Measurements from ENCODE around the gene ATOSA. TPM values are rescaled to one million over a fixed set of nuclear protein-coding genes. Genes with fewer than 3 reads are reported as not detected.

The ATOSA gene
- total RNA-seq, 2 experiments from 2014 or later, result 34.1 to 96.8 TPM

- H4K20me1 ChIP-seq (ENCODE audit: insufficient read depth, low read length), result no peaks in the 10 kb centered on the region
- CTCF ChIA-PET (ENCODE audit: unreplicated experiment), result no interaction called here
Observed at GRCh38 chr15:52698514-52698913, 19.3 kb upstream of the ATOSA start.

GRCh38 chr15:52697051-52697450 is 17.9 kb upstream of the ATOSA start:
- Histone ChIP-seq H3K36me3 (ENCODE audit: insufficient read depth, low read length) (no peaks in the 10 kb centered on the region; the same call in 1 of the 2 replicates), H3K79me2 (ENCODE audit: insufficient read depth, low read depth, low read length) (no peaks in the 10 kb centered on the region), H3K4me3 (ENCODE audit: low read depth, low read length, poor library complexity, severe bottlenecking) (no peak overlapping the region), H3K4me1 (ENCODE audit: insufficient read depth, low read length, poor library complexity, severe bottlenecking) (peaks cover 15% of the 10 kb centered on the region), H2AFZ (ENCODE audit: low read length) (no peak overlapping the region), H3K4me2 (ENCODE audit: low read length) (no peak overlapping the region), H4K20me1 (ENCODE audit: insufficient read depth, low read length) (no peaks in the 10 kb centered on the region), H3K27ac (ENCODE audit: low read depth, low read length, poor library complexity, severe bottlenecking) (no peak overlapping the region), H3K9me3 (ENCODE audit: low read length) (no peaks in the 10 kb centered on the region), H3K9me2 (ENCODE audit: insufficient read depth, low read length) (no peaks in the 10 kb centered on the region)
- no TSS peak for BruUV-seq (replicated peaks)
- TF ChIP-seq EZH2phosphoT487 (IDR thresholded peaks at IDR 0.05; ENCODE audit: borderline replicate concordance, low read depth, low read length) (no peak), CTCF (conservative IDR thresholded peaks at IDR 0.05; ENCODE audit: low read length) (no peak)
- ChIA-PET CTCF (ENCODE audit: unreplicated experiment) (no interaction called here), POLR2A (interaction anchor here (1.8 kb wide), 1 partner anchor 15 kb away, joined by 5 read pairs; no protein-coding TSS in a partner anchor)
- intact Hi-C loops (cut with micrococcal nuclease; ENCODE audit: unreplicated experiment), result no loop called here
- no peak for DNase-seq (ENCODE audit: low spot score)

More at GRCh38 chr15:52698514-52698913, 19.3 kb upstream of the ATOSA start:
- Histone ChIP-seq H3K4me3 (ENCODE audit: low read depth, low read length, poor library complexity, severe bottlenecking) (no peak overlapping the region), H2AFZ (ENCODE audit: low read length) (no peak overlapping the region), H3K27ac (ENCODE audit: low read depth, low read length, poor library complexity, severe bottlenecking) (no peak overlapping the region), H3K36me3 (ENCODE audit: insufficient read depth, low read length) (peaks cover 6% of the 10 kb centered on the region), H3K79me2 (ENCODE audit: insufficient read depth, low read depth, low read length) (peaks cover 8% of the 10 kb centered on the region; the same call in 1 of the 2 replicates), H3K4me1 (ENCODE audit: insufficient read depth, low read length, poor library complexity, severe bottlenecking) (peaks cover 29% of the 10 kb centered on the region), H3K9me3 (ENCODE audit: low read length) (no peaks in the 10 kb centered on the region), H3K4me2 (ENCODE audit: low read length) (no peak overlapping the region), H3K9me2 (ENCODE audit: insufficient read depth, low read length) (no peaks in the 10 kb centered on the region)
- POLR2A ChIA-PET, result interaction anchor here (0.8 to 1.1 kb wide), 2 partner anchors 14 to 43 kb away, joined by 3 to 4 read pairs; no protein-coding TSS in a partner anchor
- BruUV-seq (replicated peaks), result no TSS peak
- intact Hi-C loops (cut with micrococcal nuclease; ENCODE audit: unreplicated experiment), result no loop called here
- no peak for TF ChIP-seq CTCF (conservative IDR thresholded peaks at IDR 0.05; ENCODE audit: low read length)
- TF ChIP-seq EZH2phosphoT487 (IDR thresholded peaks at IDR 0.05; ENCODE audit: borderline replicate concordance, low read depth, low read length), result no peak
- no peak for DNase-seq (ENCODE audit: low spot score)

- intact Hi-C loops (cut with micrococcal nuclease; ENCODE audit: unreplicated experiment), result no loop called here
- H2AFZ ChIP-seq (ENCODE audit: low read length), result no peak overlapping the region
- no TSS peak for BruUV-seq (replicated peaks)
- peaks cover 5% of the 10 kb centered on the region for H3K36me3 ChIP-seq (ENCODE audit: insufficient read depth, low read length)
- TF ChIP-seq EZH2phosphoT487 (IDR thresholded peaks at IDR 0.05; ENCODE audit: borderline replicate concordance, low read depth, low read length) (no peak), CTCF (conservative IDR thresholded peaks at IDR 0.05; ENCODE audit: low read length) (no peak)
- H4K20me1 ChIP-seq (ENCODE audit: insufficient read depth, low read length), result no peaks in the 10 kb centered on the region
- H3K79me2 ChIP-seq (ENCODE audit: insufficient read depth, low read depth, low read length), result no peaks in the 10 kb centered on the region
- H3K9me2 ChIP-seq (ENCODE audit: insufficient read depth, low read length), result no peaks in the 10 kb centered on the region
- peaks cover 9% of the 10 kb centered on the region for H3K4me1 ChIP-seq (ENCODE audit: insufficient read depth, low read length, poor library complexity, severe bottlenecking)
- H3K4me2 ChIP-seq (ENCODE audit: low read length), result no peak overlapping the region
- H3K4me3 ChIP-seq (ENCODE audit: low read depth, low read length, poor library complexity, severe bottlenecking), result no peak overlapping the region
- no peak for DNase-seq (ENCODE audit: low spot score)
- H3K27ac ChIP-seq (ENCODE audit: low read depth, low read length, poor library complexity, severe bottlenecking), result no peak overlapping the region
- no peaks in the 10 kb centered on the region for H3K9me3 ChIP-seq (ENCODE audit: low read length)
- ChIA-PET POLR2A (interaction anchor here (0.6 to 1.8 kb wide), 2 partner anchors 13 to 785 kb away, joined by 3 to 5 read pairs; no protein-coding TSS in a partner anchor), CTCF (ENCODE audit: unreplicated experiment) (no interaction called here)
Observed at GRCh38 chr15:52695154-52695553, 16.0 kb upstream of the ATOSA start.

Measured in OCI-LY7 (cell line).